Effector CD8-positive, alpha-beta T cell (primary cell): ENCODE measurements around the gene TLE5.
"Not testable (repeated sequence)": the region's sequence is repeated elsewhere in the genome, so short reads cannot be mapped to it uniquely, and the experiment has no call there.

Experiments
- DNase-seq: peaks from one replicate; lab custom pipeline; 2025; lab: John Stamatoyannopoulos, UW

TLE5 gene

DNA sequence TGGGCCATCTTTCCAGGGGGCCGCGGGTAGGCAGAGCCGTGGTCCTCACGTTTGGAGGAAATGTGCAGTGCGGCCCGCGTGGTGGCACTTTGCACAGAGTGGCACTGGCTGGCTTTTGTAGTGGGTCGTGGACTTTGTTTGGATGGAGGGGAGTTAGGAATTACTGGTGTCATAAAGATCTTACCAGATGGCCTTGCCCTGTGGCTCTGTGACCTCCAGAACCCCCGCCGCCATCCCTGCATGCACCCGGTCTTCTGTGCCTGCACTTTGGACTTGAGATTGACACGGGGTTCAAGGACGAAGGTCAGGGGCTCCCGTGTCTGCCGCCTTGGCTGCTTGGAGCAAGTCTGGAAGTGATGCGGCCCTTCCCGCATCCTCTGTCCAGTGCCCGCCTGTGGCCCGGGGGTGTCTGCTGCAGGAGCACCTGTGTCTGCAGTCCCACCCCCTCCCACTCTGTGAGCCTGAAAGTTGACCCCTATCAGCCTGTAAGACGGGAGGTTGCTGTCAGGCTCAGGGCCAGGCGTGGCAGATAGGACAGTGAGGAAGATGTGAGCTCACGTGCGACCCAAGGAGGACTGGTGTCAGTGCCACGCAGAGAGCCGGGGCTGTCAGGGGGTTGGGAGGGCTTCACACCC, 34.1 kb upstream of the TLE5 start:
- no peak for DNase-seq

DNA sequence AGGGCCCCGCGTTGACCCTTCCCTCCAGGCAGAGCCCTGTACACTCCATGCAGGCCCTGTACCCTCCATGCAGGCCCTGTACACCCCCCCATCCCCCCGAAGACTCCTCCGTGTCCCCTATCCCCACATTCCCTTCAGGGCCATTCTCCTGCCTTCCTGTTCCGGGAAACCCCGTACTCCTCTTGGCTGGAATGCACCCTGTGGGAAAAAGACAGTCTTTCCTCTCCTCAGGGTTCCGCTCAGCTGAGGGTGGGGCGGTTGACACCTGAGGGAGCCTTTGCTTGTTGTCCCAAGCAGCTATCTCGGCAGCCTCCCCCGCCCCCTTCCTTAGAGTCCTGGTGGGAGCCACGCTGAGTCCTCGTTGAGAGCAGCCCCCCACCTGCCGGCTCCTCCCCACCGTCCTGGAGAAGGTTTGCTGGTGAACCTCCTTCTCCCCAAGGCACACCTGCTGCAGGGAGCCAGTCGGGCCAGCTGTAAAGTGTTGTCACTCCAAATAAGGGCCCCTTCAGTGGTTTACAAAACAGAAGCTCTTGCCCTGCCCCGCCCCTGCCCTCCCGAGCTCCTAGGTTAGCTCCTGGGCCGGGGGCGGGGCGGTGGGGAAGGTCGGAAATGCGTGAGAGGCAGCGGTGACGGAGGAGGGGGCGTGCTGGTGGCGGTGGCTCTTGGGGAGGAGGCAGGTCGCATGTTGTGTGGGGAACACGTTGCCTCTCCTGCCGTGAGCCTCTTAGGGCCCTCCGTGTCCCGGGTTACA, 33.3 kb upstream of the TLE5 start:
- peak; percentile 69 for DNase-seq

DNA sequence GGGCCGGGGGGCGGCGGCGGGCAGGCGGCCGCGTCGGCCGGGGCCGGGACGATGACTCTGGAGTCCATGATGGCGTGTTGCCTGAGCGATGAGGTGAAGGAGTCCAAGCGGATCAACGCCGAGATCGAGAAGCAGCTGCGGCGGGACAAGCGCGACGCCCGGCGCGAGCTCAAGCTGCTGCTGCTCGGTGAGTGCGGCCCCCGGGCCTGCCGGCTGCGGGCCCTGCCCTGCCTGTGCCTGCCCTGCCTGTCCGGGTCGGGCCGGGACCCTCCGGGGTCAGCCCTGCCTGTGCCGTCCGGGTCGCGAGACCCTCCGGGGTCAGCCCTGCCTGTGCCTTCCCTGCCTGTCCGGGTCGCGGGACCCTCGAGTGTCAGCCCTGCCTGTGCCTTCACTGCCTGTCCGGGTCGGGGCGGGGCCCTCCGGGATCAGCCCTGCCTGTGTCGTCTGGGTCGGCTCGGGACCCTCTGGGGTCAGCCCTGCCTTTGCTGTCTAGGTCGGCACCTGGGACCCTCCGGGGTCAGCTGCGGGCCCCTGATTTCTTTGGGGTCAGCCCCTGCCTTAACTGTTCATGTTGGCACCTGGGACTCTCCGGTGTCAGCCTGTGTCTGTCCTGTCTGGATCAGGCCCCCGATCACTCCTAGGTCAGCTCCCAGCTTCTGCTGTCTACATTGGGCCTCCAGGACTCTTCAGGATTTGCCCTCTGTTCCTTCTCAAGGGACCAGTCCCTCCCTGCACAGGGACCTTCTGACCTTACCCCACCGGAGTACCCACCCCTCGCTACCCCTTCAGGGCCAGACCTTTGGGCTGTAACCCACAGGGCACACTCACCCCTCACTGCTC, 32.5 kb upstream of the TLE5 start:
- no peak for DNase-seq

DNA sequence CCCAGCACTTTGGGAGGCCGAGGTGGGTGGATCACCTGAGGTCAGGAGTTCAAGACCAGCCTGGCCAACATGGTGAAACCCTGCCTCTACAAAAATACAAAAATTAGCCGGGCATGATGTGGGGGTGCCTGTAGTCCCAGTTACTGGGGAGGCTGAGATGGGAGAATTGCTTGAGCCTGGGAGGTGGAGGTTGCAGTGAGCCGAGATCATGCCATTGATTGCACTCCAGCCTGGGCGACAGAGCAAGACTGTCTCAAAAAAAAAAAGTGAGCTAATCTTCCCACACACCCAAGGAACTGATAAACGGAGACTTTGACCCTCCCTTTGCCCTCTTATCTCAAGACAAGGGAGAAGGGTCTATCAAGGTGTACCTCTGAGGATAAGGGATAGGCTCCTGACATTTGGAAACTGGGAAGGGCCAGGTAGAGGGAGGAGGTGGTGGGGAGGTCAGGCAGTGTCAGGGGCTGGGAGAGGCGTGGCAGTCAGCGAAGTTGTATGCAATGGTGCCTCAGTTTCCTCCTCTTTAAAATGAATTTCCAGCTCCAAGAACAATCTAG, 27.1 kb upstream of the TLE5 start:
- not testable (repeated sequence) for DNase-seq

DNA sequence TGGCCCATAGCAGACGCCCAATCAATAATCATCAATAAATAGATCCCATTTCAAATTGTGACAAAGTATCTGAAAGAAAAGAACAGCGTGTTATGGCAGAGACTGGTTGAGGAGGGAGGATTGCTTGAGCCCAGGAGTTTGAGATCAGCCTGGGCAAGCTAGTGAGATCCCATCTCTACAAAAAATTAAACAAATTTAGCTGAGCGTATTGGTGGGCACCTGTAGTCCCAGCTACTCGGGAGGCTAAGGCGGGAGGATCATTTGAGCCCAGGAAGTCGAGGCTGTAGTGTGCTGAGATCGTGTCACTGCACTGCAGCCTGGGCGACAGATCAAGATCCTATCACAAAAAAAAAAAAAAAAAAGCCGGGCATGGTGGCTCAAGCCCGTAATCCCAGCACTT, 25.5 kb upstream of the TLE5 start:
- no peak for DNase-seq

DNA sequence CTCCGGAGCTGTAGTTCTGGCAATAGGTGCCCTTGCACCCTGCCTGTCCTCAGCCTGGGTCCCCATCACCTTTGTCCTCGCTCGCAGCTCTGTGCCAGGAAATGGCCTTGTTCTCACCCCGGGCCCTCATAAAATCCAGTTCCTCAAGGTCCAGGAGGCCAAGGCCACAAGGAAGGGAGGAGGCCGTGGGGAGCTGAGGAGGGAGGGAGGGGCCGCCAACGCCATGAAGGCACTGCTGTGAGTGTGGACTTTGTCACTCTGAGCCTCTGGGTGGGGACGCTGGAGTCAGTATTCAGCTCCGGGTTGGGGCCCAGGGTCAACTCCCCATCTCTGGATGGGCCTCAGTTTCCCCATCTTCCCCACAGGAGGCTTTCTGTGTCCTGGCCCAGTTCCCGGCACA, 22.6 kb upstream of the TLE5 start:
- no peak for DNase-seq

DNA sequence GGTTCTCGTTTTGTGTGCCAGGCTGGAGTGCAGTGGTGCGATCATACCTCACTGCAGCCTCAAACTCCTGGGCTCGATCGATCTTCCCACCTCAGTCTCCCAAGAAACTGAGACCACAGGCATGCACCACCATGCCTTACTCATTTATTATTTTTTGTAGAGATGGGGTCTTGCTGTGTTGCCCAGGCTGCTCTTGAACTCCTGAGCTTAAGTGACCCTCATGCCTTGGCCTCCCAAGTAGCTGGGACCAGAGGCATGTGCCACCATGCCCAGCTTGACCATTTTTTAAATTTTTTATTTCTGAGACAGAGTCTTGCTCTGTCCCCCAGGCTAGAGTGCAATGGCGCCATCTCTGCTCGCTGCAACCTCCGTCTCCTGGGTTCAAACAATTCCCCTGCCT, 21.7 kb upstream of the TLE5 start:
- DNase-seq: no peak

DNA sequence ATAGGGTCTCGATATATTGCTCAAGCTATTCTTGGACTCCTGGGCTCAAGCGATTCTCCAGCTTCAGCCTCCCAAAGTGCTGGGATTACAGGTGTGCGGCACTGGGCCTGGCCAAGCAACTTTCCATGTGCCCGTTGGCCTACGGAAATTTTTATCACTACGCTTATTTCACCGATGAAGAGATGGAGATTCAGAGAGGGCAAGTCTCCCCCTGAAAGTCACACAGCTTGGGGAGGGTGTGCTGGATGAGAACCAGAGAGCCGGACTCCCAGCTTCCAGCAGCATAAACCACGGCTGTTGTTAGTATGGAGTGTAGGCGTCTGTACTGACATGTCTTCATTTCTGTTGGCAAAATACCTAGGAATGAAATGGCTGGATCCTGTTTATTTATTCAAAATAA, 20.0 kb upstream of the TLE5 start:
- no peak for DNase-seq

DNA sequence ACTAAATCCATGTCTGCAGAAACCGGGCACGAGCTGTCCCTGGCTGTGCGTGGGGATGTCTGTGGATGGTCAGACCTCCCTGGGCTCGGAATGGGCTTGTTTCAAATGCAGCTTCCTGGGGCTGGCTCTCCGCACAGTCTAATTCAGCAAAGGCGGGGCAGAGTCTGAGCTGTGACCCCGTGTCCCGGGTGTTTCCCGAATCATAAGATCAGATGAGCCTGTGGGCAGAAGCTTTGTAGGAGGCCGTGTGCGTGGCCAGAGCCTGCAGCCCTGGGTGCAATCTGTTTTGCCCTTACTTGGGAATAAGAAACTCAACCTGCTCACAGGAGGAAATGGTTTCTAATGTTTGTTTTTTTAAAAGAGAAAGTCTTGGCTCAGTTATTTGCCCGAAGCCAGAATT, 18.0 kb upstream of the TLE5 start:
- DNase-seq: no peak

DNA sequence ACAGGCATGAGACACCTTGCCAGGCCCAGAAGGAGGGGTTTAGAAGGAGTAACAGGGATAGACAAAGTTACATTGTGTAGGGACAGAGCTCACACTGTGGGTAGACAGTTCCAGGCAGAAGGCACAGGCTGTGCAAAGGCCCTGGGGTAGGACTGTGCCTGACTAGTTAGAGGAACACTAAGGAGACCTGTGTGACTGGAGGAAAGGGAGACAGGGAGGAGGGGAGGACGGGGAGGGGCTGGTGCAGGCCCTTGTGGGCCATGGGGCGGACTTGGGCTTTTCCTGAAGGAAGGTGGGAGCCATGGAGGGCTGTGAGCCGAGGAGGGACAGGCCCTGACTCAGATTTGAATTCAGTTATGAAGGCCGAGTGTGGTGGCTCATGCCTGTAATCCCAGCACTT, 17.3 kb upstream of the TLE5 start:
- DNase-seq: no peak

DNA sequence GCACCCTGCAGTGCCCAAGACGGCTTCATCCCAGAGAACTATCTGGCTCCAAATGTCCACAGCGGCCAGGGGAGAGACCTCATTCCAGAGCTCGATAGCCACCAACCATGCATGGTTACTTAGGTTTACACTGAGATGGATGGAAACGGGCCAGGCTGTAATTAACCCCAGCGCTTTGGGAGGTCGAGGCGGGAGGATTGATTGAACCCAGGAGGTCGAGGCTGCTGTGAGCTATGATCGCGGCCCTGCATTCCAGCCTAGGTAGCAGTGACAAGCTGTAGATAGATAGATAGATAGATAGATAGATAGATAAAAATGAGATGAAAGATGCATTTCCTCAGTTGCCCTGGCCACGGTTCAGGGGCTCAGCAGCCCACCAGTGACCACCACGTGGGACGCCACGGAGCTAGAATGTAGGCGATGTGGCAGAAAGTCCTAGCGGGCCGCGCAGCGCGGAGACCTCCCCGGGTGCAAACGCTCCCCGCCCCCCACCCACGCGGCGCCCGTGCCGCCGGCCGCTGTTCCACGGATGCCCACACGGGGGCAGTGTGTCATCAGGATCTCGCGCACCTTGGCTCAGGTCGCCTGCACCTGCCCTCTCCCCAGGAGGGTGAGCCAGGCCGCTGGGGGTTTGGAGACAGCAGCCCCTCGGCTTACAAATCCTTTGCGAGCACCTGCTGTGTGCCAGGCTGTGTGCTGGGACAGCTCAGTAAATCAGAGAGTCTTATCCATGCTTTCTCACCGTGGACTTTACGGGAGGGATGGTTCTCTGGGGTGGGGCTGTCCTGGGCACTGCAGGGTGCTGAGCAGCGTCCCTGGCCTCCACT, 13.5 kb upstream of the TLE5 start:
- peak; percentile 70 for DNase-seq

DNA sequence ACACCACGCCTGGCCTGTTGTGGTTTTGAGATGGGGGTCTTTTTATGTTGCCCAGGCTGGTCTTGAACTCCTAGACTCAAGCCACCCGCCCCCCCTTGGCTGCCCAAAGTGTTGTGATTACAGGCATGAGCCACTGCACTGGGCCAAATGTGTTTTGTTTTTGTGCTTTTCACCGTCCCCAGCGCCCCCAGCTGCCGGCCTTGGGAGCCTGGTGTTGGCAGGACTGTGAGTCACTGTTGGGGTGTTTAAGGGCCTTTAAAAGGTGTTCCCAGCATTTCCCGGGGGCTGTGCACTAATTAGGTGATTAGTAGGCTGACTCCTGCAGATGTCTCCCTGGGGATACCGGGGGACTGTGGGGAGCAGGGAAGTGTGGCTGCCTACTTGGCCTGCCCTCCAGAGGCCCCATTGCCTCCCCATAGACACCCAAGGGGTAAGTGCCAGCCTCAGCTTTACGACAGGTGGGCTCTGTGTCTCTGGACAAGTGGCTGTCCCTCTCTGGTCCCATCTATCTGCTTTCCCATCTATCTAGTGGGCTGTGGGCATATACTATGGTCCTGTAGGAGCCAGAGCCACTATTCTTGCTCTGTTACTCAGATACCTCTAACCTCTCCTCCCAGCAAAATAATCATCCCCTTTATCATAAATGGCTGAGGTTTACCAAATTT, 11.8 kb upstream of the TLE5 start:
- DNase-seq: no peak

DNA sequence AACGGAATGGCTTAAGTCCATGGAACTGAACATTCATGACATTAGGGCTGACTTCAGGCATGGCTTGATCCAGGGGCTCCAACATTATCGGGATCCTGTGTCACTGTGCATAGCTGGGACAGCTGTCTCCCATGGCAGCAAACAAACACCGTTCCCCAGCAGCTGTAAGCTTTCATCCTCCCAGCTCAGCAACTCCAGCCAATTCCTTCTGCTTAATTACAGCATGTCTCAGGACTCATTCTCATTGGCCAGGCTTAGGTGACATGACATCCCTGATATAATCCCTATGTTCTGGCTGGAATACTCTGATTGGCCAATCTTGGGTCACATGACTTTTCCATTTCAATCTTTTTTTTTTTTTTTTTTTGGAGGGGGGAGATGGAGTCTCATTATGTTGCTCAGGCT, 10.9 kb upstream of the TLE5 start:
- no peak for DNase-seq

DNA sequence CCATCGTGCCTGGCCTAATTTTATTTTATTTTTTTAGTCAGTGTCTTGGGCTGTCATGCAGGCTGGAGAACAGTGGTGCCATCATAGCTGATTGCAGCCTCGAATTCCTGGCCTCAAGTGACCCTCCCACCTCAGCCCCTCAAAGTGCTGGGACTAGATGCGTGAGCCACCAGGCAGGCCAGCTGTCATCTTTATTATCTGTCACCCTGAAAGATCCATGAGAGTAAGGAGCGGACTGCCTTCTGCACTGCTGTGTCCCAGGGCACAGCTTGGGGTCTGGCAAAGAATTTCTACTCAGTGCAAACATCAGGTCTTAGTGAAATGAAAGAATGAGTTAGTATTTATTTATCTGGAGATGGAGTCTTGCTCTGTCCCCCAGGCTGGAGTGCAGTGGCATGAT, 9.5 kb upstream of the TLE5 start:
- DNase-seq: no peak

DNA sequence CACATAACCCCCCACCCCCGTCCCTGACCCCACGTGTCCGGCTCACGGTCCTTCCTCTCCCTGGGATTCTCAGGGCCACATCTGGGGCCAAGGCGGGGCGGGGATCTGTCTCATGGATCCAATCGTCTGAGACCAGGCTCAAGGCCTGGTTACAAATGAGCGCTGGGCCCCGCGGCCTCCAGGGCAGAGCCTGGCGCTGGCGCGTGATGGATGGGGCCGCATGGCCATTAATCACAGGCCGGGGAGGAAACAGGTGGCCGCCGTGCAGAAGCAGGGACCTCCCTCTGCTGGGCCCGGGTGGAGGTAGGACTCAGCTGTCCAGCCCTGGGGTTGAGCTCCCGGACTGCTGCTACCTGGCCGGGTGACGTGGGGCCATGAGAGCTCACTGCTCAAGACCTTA, 5.8 kb upstream of the TLE5 start:
- DNase-seq: no peak

DNA sequence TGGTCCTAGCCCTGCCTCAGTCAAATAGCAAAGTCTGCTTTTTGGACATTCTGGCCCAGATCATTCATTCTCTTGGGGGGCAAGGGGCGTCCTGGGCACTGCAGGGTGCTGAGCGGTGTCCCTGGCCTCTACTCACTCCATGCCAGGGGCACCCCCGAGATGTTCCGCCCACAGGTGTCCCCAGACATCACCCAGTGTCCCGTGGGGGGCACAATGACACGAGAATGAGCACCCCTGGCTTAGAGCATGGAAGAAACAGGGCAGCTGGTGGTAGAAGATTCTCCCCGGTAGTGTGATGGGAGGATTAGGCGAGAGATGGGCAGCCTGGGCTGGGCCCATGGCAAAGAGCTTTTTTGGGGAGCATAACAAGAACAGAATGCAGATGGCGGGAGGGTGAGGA, 5.3 kb upstream of the TLE5 start:
- DNase-seq: no peak

DNA sequence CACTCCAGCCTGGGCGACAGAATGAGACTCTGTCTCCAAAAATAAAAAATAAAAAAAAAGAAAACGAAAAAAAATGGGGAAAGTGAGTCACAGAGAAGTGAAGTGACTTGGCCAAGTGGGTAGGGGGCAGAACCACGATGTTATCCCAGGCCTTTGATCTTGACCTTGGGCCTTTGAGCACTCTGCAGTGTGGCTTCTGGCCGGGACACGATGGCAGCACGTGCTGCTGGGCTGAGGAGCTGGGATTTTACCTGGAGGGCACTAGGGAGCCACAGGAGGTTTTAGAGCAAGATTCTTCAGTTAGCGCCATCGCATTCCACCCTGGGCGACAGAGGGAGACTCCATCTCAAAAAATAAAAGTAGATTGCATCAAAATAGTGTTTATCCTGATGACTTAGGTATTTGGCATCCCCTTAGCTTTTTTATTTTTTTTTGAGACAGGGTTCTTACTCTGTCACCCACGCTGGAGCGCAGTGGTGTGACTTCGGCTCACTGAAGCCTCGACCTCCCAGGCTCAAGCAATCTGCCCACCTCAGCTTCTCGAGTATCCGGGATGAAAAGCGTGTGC, 4.3 kb upstream of the TLE5 start:
- DNase-seq: no peak

DNA sequence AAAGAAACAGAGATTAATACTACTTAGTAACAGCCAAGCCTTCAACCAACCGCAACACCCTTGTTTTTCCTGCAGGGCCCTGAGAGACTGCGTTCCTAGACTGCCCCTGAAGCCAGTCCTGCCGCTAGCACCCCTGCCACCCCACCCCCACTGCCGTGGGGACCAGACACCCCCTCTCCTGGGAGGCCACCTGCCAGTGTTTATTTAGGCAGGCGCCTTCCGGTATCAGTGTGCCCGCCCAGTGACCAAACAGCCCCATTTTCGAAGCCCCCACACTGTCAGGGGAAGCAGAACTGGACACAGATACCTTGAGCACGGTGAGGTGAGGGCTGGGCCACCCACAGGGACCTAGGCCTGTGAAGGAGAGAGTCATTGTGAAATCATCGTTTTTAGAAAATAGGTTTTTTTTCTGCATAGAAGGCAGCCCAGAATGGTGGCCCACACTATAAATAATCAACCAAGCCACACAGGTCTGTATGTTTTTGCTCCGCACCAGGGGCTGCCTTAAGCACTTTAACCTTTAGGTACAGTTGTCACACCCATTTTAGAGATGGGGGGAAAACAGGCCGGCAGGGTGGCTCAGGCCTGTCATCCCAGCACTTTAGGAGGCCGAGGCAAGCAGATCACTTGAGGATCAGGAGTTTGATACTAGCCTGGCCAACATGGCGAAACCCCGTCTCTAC, 3.5 kb upstream of the TLE5 start:
- no peak for DNase-seq

DNA sequence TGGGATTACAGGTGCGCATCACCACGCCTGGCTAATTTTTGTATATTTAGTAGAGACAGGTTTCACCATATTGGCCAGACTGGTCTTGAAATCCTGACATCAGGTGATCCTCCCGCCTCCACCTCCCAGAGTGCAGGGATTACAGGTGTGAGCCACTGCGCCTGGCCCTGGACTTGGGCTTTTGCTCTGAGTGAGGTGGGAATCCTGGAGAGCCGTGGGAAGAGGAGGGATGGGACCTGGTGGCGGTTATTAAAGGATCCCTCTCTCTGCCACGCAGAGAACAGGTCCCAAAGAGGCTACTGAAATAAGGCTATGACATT, 1.7 kb upstream of the TLE5 start:
- DNase-seq: no peak
